HG03457 (cell line): ENCODE data around the gene CCNE1.

Source experiments
- ATAC-seq: cut with Tn5 transposase; IDR thresholded peaks from one replicate; pipeline ENCODE4 v1.9.1; 2021; ENCODE audit warnings: moderate number of reproducible peaks; ENCODE audit not compliant: unreplicated experiment

The CCNE1 gene

GRCh38 chr19:29872224-29872731, 60.5 kb downstream of the CCNE1 start:
- no peak for ATAC-seq

- ATAC-seq = no peak
Measured at GRCh38 chr19:29873024-29873800, 61.4 kb downstream of the CCNE1 start.
